VCaP (cell line): ENCODE measurements around the gene CCDC50.

ENCODE experiments used
- H3K27ac ChIP-seq: fragments of 450-650 bp; 2 replicates; pipeline ENCODE4 v1.5.1; 2017
- CTCF ChIP-seq: fragments of 450-650 bp; conservative IDR thresholded peaks from 2 replicates; pipeline ENCODE4 v1.5.1; 2017; ENCODE audit warnings: mild to moderate bottlenecking, moderate library complexity

The CCDC50 gene

GRCh38 chr3:191320316-191320715 lies 8.9 kb upstream of the CCDC50 start:
- peak overlapping the region; percentile 41 for H3K27ac ChIP-seq
- TF ChIP-seq CTCF: no peak

- H3K27ac ChIP-seq: peak overlapping the region; percentile 41
- TF ChIP-seq CTCF: no peak
These were observed 8.0 kb upstream of the CCDC50 start for GRCh38 chr3:191321019-191321767.

- no peak overlapping the region for H3K27ac ChIP-seq
- no peak for TF ChIP-seq CTCF
These were observed 4.3 kb upstream of the CCDC50 start for GRCh38 chr3:191324936-191325335.

- TF ChIP-seq CTCF: no peak
These were observed 1.7 kb upstream of the CCDC50 start for GRCh38 chr3:191327526-191327925.

GRCh38 chr3:191328383-191328961 lies 722 bp upstream of the CCDC50 start:
- TF ChIP-seq CTCF: no peak
- peak overlapping the region; percentile 94 for H3K27ac ChIP-seq

More at GRCh38 chr3:191327526-191327925, 1.7 kb upstream of the CCDC50 start:
- H3K27ac ChIP-seq: no peak overlapping the region

- H3K27ac ChIP-seq: peak within 1 kb of the TSS; percentile 94
- no peak for TF ChIP-seq CTCF
These were observed 698 bp downstream of the CCDC50 start, which contains the start of gene UTS2B for GRCh38 chr3:191329654-191330529. UTS2B (minus strand) TSS chr3:191330526; CDS start chr3:191282189, 48,337 bp downstream.

- no peak for TF ChIP-seq CTCF
- peak overlapping the region; percentile 94 for H3K27ac ChIP-seq
These were observed 1.4 kb downstream of the CCDC50 start for GRCh38 chr3:191330530-191331048.
